ENCODE measurements around the gene OPN4. TPM values are rescaled to one million over a fixed set of nuclear protein-coding genes. Genes with fewer than 3 reads are reported as not detected.

The OPN4 gene
- total and polyA plus RNA-seq, 10 donors = not detected

- 84 to 92% (median 86%) methylated on average over 5 of the region's 5 CpGs for WGBS, 5 donors
- no peak overlapping the region for H3K27ac ChIP-seq
- no peaks in the 10 kb centered on the region for H3K36me3 ChIP-seq
- H3K27me3 ChIP-seq (replicated peaks in 1 of 7) = peaks cover 0 to 66% (median 16%) of the 10 kb centered on the region in 7 donors
- no peaks in the 10 kb centered on the region for H3K9me3 ChIP-seq
- H3K4me1 ChIP-seq = peaks cover 9 to 27% (median 19%) of the 10 kb centered on the region in 6 donors
- peak; percentile 55 for DNase-seq
- intact Hi-C loops (cut with DNase I; ENCODE audit: low total_unique reads) = loop anchor here (10.0 kb wide), 1 partner anchor 186 kb away; no protein-coding TSS in a partner anchor
- TF ChIP-seq, protein P1, sequence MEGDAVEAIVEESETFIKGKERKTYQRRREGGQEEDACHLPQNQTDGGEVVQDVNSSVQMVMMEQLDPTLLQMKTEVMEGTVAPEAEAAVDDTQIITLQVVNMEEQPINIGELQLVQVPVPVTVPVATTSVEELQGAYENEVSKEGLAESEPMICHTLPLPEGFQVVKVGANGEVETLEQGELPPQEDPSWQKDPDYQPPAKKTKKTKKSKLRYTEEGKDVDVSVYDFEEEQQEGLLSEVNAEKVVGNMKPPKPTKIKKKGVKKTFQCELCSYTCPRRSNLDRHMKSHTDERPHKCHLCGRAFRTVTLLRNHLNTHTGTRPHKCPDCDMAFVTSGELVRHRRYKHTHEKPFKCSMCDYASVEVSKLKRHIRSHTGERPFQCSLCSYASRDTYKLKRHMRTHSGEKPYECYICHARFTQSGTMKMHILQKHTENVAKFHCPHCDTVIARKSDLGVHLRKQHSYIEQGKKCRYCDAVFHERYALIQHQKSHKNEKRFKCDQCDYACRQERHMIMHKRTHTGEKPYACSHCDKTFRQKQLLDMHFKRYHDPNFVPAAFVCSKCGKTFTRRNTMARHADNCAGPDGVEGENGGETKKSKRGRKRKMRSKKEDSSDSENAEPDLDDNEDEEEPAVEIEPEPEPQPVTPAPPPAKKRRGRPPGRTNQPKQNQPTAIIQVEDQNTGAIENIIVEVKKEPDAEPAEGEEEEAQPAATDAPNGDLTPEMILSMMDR (IDR thresholded peaks at IDR 0.05 in 8 of 11, conservative IDR thresholded peaks at IDR 0.05 in 3 of 11) = no peak
- TF ChIP-seq POLR2AphosphoS5 (IDR thresholded peaks at IDR 0.05) (no peak), POLR2A (IDR thresholded peaks at IDR 0.05) (no peak)
- H3K4me3 ChIP-seq = no peak overlapping the region
These were observed 54.5 kb downstream of the OPN4 start for GRCh38 chr10:86708783-86709380.

GRCh38 chr10:86709396-86710185, 55.2 kb downstream of the OPN4 start:
- Histone ChIP-seq H3K27me3 (replicated peaks in 1 of 7) (peaks cover 0 to 66% (median 16%) of the 10 kb centered on the region in 7 donors), H3K9me3 (no peaks in the 10 kb centered on the region), H3K4me3 (no peak overlapping the region), H3K4me1 (peaks cover 9 to 27% (median 19%) of the 10 kb centered on the region in 6 donors), H3K27ac (no peak overlapping the region), H3K36me3 (no peaks in the 10 kb centered on the region)
- WGBS, 5 donors = 91 to 96% (median 93%) methylated on average over 14 to 16 of the region's 16 CpGs
- TF ChIP-seq POLR2AphosphoS5 (IDR thresholded peaks at IDR 0.05) (no peak), POLR2A (IDR thresholded peaks at IDR 0.05) (no peak)
- TF ChIP-seq, protein P1 (IDR thresholded peaks at IDR 0.05 in 8 of 11, conservative IDR thresholded peaks at IDR 0.05 in 3 of 11) = no peak
- peak; percentile 78 for DNase-seq
- intact Hi-C loops (cut with DNase I; ENCODE audit: low total_unique reads) = loop anchor here (10.0 kb wide), 1 partner anchor 185 kb away; no protein-coding TSS in a partner anchor

GRCh38 chr10:86710987-86711512, 56.7 kb downstream of the OPN4 start:
- intact Hi-C loops (cut with DNase I; ENCODE audit: low total_unique reads) = no loop called here
- DNase-seq = peak; percentile 96
- H3K27me3 ChIP-seq (replicated peaks in 1 of 7) = peaks cover 0 to 74% (median 16%) of the 10 kb centered on the region in 7 donors
- WGBS, 5 donors = 5 to 13% (median 6%) methylated on average over 18 to 46 of the region's 46 CpGs
- H3K27ac ChIP-seq = peak overlapping the region; percentile 59 to 96 (median 94)
- peak overlapping the region; percentile 41 to 94 (median 68) for H3K4me3 ChIP-seq
- TF ChIP-seq, protein P1 (IDR thresholded peaks at IDR 0.05 in 8 of 11, conservative IDR thresholded peaks at IDR 0.05 in 3 of 11) = peak; percentile 46 to 91 (median 86)
- TF ChIP-seq POLR2A (IDR thresholded peaks at IDR 0.05) (peak in 1 of 3 donors; percentile 41), POLR2AphosphoS5 (IDR thresholded peaks at IDR 0.05) (peak; percentile 81 to 89 (median 85))
- peaks cover 9 to 27% (median 19%) of the 10 kb centered on the region in 6 donors for H3K4me1 ChIP-seq
- H3K9me3 ChIP-seq = no peaks in the 10 kb centered on the region
- H3K36me3 ChIP-seq = no peaks in the 10 kb centered on the region
